B cell (primary cell): Measurements from ENCODE around the gene MMP23B. TPM values are rescaled to one million over a fixed set of nuclear protein-coding genes. Genes with fewer than 3 reads are reported as not detected.

Source experiments
- ATAC-seq: fragments of 200-7000 bp; cut with Tn5 transposase; one replicate; pipeline ENCODE4 v1.10.0; 2021; ENCODE audit warnings: low read depth, mild to moderate bottlenecking, moderate number of reproducible peaks, moderate library complexity
- CTCF ChIA-PET: fragments of 350-600 bp; sonication (Branson Sonifier 250); formaldehyde crosslinking; loops from one replicate; lab custom pipeline; 2021; ENCODE audit warnings: antibody characterized with exemption, inconsistent platforms; lab: Charles Lee
- POLR2A ChIA-PET: fragments of 350-600 bp; sonication (Branson Sonifier 250); formaldehyde crosslinking; loops from one replicate; lab custom pipeline; 2021; ENCODE audit warnings: antibody characterized with exemption; lab: Charles Lee
- DNase-seq: peaks from one replicate; pipeline ENCODE4 v3.0.0; 2013
- H2AFZ ChIP-seq: 2 replicates; pipeline ENCODE4 v1.6.1; 2012; ENCODE audit warnings: mild to moderate bottlenecking, low read depth, low read length; ENCODE audit not compliant: insufficient read depth, poor library complexity, severe bottlenecking
- H3K27ac ChIP-seq, 2 donors: 1 replicate in 1 of 2; 2 replicates in 1 of 2; pipeline ENCODE4 v1.5.1; 2012 to 2013; ENCODE audit warnings: low read length in 2 of 2, mild to moderate bottlenecking in 2 of 2, moderate library complexity in 1 of 2
- H3K27me3 ChIP-seq, 4 experiments: fragments of 200-600 bp in 1 of 4; sonication (generic) in 1 of 4; replicated peaks in 1 of 4; 1 replicate in 2 of 4; 2 replicates in 2 of 4; pipeline versions ENCODE4 v1.6.1 to v1.7.0; 2013 to 2016; ENCODE audit warnings: low read length in 3 of 4, mild to moderate bottlenecking in 2 of 4, mixed read lengths in 1 of 4, moderate library complexity in 1 of 4; ENCODE audit not compliant: insufficient read depth in 4 of 4, control insufficient read depth in 3 of 4; ENCODE audit errors: control extremely low read depth in 1 of 4
- H3K36me3 ChIP-seq, 2 experiments: replicated peaks in 1 of 2; 1 replicate in 1 of 2; 2 replicates in 1 of 2; pipeline versions ENCODE4 v1.6.1 to v1.7.1; 2013; ENCODE audit warnings: low read length in 1 of 2; ENCODE audit not compliant: insufficient read depth in 2 of 2, control insufficient read depth in 1 of 2; ENCODE audit errors: control extremely low read depth in 1 of 2, extremely low read depth in 1 of 2
- H3K4me1 ChIP-seq, 2 donors: fragments of 200-600 bp in 1 of 2; sonication (generic) in 1 of 2; 1 replicate in 1 of 2; 2 replicates in 1 of 2; pipeline versions ENCODE4 v1.5.1 to v1.6.1; 2013 to 2017; ENCODE audit warnings: low read length in 2 of 2; ENCODE audit not compliant: control insufficient read depth in 2 of 2, insufficient read depth in 2 of 2
- H3K4me2 ChIP-seq: replicated peaks from 2 replicates; pipeline ENCODE3; 2012; ENCODE audit warnings: mild to moderate bottlenecking, low read depth, low read length; ENCODE audit not compliant: poor library complexity, severe bottlenecking
- H3K4me3 ChIP-seq, 5 experiments: fragments of 200-600 bp in 1 of 5; sonication (generic) in 1 of 5; 1 replicate in 3 of 5; 2 replicates in 2 of 5; pipeline versions ENCODE4 v1.5.1 to v1.7.0; 2011 to 2016; ENCODE audit warnings: low read length in 4 of 5, mild to moderate bottlenecking in 4 of 5, low read depth in 2 of 5, control low read depth in 1 of 5, moderate library complexity in 1 of 5; ENCODE audit not compliant: insufficient read depth in 1 of 5; ENCODE audit errors: control extremely low read depth in 1 of 5, extremely low read depth in 1 of 5
- H3K79me2 ChIP-seq: fragments of 200-600 bp; sonication (generic); one replicate; pipeline ENCODE4 v1.6.0; 2016; ENCODE audit warnings: low read length; ENCODE audit not compliant: control insufficient read depth, insufficient read depth
- H3K9ac ChIP-seq: fragments of 200-600 bp; sonication (generic); 2 replicates; pipeline ENCODE4 v1.6.1; 2017; ENCODE audit warnings: mild to moderate bottlenecking, low read length, moderate library complexity
- H3K9me3 ChIP-seq, 3 donors: one replicate each; pipeline versions ENCODE4 v1.6.1 to v1.7.1; 2013; ENCODE audit warnings: low read length in 2 of 3; ENCODE audit not compliant: control insufficient read depth in 2 of 3, insufficient read depth in 1 of 3; ENCODE audit errors: control extremely low read depth in 1 of 3
- H4K20me1 ChIP-seq: 2 replicates; pipeline ENCODE4 v1.6.0; 2012; ENCODE audit warnings: mild to moderate bottlenecking, low read length; ENCODE audit not compliant: insufficient read depth, control insufficient read depth, poor library complexity, severe bottlenecking
- H3K27ac Mint-ChIP-seq: one replicate; pipeline ENCODE4 v1.8.0; 2021; ENCODE audit warnings: mixed read lengths
- H3K27me3 Mint-ChIP-seq: one replicate; pipeline ENCODE4 v1.8.0; 2021; ENCODE audit warnings: mixed read lengths
- H3K4me1 Mint-ChIP-seq: one replicate; pipeline ENCODE4 v1.8.0; 2021; ENCODE audit warnings: mixed read lengths
- H3K4me3 Mint-ChIP-seq: one replicate; pipeline ENCODE4 v1.8.0; 2021; ENCODE audit warnings: mixed read lengths
- H3K9me3 Mint-ChIP-seq: one replicate; pipeline ENCODE4 v1.8.0; 2022; ENCODE audit warnings: mixed read lengths; ENCODE audit not compliant: insufficient read depth
- CTCF ChIP-seq: fragments of 200-600 bp; IDR thresholded peaks from one replicate; pipeline ENCODE4 v1.8.0; 2022; ENCODE audit warnings: antibody characterized with exemption, mild to moderate bottlenecking
- EZH2 ChIP-seq: IDR thresholded peaks from 2 replicates; pipeline ENCODE4 v1.6.1; 2012; ENCODE audit warnings: borderline replicate concordance, low read depth, mild to moderate bottlenecking, moderate library complexity, low read length; ENCODE audit not compliant: insufficient read depth, poor library complexity, severe bottlenecking
- WGBS: methylation state at CpG from one replicate; pipeline ENCODE4 v1.1.5; 2013; ENCODE audit warnings: missing lambda C conversion rate; ENCODE audit not compliant: insufficient coverage; 5-methylcytosine and 5-hydroxymethylcytosine counted together
- intact Hi-C: fragments of 100-400 bp; cut with micrococcal nuclease; formaldehyde crosslinking; loops from one replicate; pipeline ENCODE4 v1.10.0; 2022
- polyA plus RNA-seq: library from polyadenylated mRNA; depleted of rRNA; stranded (reverse); fragments of >200 nt; gene quantifications from 2 replicates; pipeline ENCODE4 v1.2.3, GENCODE V29; 2012
- total RNA-seq, 2 donors: library from RNA; stranded (reverse); fragments of 120-200 nt in 1 of 2; gene quantifications; 1 replicate in 1 of 2; 2 replicates in 1 of 2; pipeline versions ENCODE4 v1.2.3 to v1.2.4, GENCODE V29; 2013 to 2022

MMP23B gene
- total and polyA plus RNA-seq, 2 donors (not counting 1 experiment from before 2014, with no cell fraction given): 1.0 to 1.7 TPM

GRCh38 chr1:1600861-1601563, 31.0 kb upstream of the MMP23B start:
- H3K4me1 ChIP-seq: peaks cover 18 to 35% of the 10 kb centered on the region in 2 donors
- POLR2A ChIA-PET: no interaction called here
- no peaks in the 10 kb centered on the region for H4K20me1 ChIP-seq
- ATAC-seq (no peak), DNase-seq (peak; percentile 25)
- no peak overlapping the region for H3K27ac Mint-ChIP-seq
- peak overlapping the region; percentile 81 for H3K4me2 ChIP-seq
- H3K27ac ChIP-seq: no peak overlapping the region
- peaks cover 0 to 5% (median 0%) of the 10 kb centered on the region in 3 donors for H3K9me3 ChIP-seq
- no peak overlapping the region for H2AFZ ChIP-seq
- peaks cover 11% of the 10 kb centered on the region for H3K27me3 Mint-ChIP-seq
- WGBS: 84% methylated on average over 20 of the region's 22 CpGs
- TF ChIP-seq CTCF: no peak
- no peak for TF ChIP-seq EZH2
- peaks cover 28% of the 10 kb centered on the region for H3K4me1 Mint-ChIP-seq
- H3K79me2 ChIP-seq: no peaks in the 10 kb centered on the region
- H3K9ac ChIP-seq: no peak overlapping the region
- H3K9me3 Mint-ChIP-seq: no peaks in the 10 kb centered on the region
- no peaks in the 10 kb centered on the region for H3K36me3 ChIP-seq
- H3K27me3 ChIP-seq: peaks cover 0 to 32% (median 7%) of the 10 kb centered on the region in 4 experiments
- no peak overlapping the region for H3K4me3 ChIP-seq
- intact Hi-C loops: no loop called here
- CTCF ChIA-PET: no interaction called here
- peak overlapping the region; percentile 63 for H3K4me3 Mint-ChIP-seq

GRCh38 chr1:1601564-1602303, 30.2 kb upstream of the MMP23B start:
- peaks cover 11% of the 10 kb centered on the region for H3K27me3 Mint-ChIP-seq
- WGBS: 97% methylated on average over 15 of the region's 15 CpGs
- Histone ChIP-seq H4K20me1 (no peaks in the 10 kb centered on the region), H3K27me3 (peaks cover 0 to 32% (median 5%) of the 10 kb centered on the region in 4 experiments), H3K4me1 (peaks cover 21 to 38% of the 10 kb centered on the region in 2 donors), H3K9me3 (peaks cover 0 to 5% (median 0%) of the 10 kb centered on the region in 3 donors), H3K36me3 (no peaks in the 10 kb centered on the region), H3K27ac (no peak overlapping the region), H3K4me3 (no peak overlapping the region), H3K9ac (no peak overlapping the region), H3K79me2 (no peaks in the 10 kb centered on the region), H3K4me2 (no peak overlapping the region), H2AFZ (no peak overlapping the region)
- H3K9me3 Mint-ChIP-seq: no peaks in the 10 kb centered on the region
- POLR2A ChIA-PET: no interaction called here
- no peak overlapping the region for H3K4me3 Mint-ChIP-seq
- H3K27ac Mint-ChIP-seq: no peak overlapping the region
- ATAC-seq: no peak
- peaks cover 30% of the 10 kb centered on the region for H3K4me1 Mint-ChIP-seq
- CTCF ChIA-PET: no interaction called here
- DNase-seq: peak; percentile 12
- no peak for TF ChIP-seq CTCF
- TF ChIP-seq EZH2: no peak
- intact Hi-C loops: no loop called here
